ENCODE results near the gene MGMT.

MGMT gene

DNA sequence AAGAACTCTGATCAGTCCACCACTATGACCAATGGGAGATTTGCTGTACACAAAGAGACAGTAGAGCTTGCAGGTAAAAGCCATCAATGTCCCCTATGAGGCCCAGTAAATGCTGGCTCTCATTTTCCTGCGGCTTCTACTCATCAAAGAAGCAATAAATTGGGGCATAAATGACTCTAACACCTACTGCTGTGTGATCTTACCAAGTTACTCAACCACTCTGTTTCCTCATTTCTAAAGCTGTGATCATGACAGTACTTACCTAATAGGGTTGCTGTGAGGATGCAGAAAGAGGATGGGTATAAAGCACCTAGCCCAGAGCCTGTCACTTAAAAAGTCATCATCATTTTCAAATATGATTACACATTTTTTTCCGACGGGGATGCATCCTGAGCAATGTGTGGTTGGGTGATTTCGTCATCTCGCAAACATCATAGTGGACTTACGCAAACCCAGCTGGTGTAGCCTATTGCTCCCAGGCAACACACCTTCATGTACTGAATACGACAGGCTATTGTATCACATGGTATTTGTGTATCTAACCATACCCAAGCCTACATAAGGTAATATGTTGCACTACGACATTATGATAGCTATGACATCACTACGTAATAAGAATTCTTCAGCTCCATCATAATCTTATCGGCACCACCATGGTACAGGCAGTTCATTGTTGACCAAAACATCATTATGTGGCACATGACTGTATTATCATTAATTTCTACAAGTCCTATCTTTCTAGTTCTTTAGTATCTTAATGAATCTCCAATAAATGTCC is 7.1 kb upstream of the MGMT start:
- DNase-seq, result no peak

DNA sequence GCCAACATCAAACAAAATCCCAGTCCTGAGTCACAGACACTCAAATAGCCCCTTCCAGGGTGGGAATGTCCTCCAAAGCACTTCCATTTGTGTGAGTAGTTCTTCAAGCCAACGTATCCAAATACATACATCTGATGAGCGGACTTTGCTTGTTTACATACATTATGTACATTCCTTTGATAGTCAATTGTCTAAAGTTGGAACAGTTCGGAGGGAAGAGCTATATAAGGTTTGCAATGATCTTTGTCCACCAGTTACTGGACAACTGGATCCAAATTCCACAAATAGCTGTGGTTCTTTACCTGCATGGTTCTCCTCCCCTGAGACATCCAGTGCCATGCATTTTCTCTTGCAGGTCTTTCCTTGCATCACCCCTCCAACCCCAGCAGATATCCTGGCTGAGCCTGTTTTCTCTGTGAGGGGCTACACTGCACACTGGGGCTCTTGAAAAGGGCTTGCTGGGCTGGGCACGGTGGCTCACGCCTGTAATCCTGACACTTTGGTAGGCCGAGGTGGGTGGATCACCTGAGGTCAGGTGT is 4.7 kb upstream of the MGMT start:
- DNase-seq, result no peak

DNA sequence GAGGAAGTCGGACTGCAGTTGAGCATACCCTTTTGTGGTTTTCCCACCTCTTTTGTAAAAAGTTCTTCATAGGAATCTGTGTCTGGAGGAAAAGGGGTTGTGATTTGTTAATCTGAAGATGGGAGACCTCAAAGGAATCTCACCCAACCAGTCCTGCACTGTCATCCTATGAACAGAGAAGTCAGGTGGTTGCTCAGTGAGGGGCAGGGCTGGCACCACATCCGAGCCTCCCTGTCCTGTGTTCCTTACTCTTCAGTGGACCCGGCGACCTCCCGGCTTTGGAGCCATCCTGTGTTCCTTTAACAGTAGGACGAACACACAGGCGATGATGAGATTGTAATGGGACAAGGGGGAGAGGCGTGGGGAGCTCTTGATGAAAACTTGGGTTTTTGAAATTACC is 2.8 kb upstream of the MGMT start:
- DNase-seq, result no peak

DNA sequence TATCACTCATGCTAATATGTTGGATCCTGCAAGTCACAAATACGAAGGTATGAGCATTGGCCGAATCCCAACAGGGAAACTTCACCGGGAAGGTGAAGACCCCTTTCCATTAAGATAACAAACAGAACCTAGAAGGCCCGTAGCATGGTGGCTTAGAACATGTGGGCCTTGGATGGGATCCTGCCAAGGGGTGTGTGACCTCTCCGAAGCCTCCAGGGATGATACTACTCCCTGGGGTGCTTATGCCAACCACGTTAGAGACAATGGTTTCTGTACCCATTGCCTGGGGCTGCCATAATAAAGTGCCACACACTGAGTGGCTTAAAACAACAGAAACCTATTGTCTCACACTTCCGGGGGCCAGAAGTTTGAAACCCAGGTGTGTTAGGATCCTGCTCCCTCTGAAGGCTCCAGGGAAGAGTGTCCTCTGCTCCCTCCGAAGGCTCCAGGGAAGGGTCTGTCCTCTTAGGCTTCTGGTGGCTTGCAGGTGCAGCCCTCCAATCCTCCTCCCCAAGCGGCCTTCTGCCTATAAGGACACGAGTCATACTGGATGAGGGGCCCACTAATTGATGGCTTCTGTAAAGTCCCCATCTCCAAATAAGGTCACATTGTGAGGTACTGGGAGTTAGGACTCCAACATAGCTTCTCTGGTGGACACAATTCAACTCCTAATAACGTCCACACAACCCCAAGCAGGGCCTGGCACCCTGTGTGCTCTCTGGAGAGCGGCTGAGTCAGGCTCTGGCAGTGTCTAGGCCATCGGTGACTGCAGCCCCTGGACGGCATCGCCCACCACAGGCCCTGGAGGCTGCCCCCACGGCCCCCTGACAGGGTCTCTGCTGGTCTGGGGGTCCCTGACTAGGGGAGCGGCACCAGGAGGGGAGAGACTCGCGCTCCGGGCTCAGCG is 992 bp upstream of the MGMT start:
- no peak for DNase-seq

DNA sequence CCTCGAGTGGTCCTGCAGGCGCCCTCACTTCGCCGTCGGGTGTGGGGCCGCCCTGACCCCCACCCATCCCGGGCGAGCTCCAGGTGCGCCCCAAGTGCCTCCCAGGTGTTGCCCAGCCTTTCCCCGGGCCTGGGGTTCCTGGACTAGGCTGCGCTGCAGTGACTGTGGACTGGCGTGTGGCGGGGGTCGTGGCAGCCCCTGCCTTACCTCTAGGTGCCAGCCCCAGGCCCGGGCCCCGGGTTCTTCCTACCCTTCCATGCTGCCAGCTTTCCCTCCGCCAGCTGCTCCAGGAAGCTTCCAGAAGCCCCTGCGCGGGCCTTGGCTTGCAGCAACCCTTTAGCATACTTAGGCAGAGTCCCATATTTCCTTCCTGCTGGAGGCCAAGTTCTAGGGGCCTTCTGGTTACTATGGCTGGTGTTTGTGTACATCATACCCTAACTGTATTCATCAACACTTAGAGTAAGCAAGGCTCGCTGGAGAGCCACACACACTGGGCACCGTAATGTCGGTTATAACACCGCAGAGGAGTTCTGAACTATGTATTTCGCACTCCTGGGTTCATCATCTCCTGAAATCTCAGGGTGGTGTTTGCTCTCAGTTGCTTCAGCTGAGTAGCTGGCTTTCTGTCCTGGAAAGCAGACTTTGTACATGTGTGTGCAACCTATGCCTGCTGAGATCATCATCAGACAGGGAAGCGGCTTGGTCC is 471 bp downstream of the MGMT start:
- DNase-seq, result no peak

DNA sequence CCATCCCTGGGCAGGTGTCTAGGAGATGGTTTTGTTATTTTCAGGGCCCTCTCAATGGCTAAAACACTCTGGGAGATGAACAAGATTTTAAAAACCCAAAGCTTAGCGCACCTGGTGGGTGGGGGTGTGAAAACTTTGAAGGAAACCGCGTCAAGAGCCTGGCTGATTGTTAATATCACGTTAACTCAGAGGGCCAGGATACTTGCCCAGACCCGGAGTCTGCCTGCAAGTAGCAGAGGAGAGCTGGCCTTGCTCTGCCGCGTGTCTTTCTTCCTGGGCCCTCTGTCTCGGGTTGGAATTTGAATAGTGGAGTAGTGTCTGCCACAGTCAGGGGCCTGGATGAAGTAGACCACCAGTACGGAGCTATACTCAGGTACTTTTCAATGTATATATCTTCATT is 1.1 kb downstream of the MGMT start:
- DNase-seq, result no peak

DNA sequence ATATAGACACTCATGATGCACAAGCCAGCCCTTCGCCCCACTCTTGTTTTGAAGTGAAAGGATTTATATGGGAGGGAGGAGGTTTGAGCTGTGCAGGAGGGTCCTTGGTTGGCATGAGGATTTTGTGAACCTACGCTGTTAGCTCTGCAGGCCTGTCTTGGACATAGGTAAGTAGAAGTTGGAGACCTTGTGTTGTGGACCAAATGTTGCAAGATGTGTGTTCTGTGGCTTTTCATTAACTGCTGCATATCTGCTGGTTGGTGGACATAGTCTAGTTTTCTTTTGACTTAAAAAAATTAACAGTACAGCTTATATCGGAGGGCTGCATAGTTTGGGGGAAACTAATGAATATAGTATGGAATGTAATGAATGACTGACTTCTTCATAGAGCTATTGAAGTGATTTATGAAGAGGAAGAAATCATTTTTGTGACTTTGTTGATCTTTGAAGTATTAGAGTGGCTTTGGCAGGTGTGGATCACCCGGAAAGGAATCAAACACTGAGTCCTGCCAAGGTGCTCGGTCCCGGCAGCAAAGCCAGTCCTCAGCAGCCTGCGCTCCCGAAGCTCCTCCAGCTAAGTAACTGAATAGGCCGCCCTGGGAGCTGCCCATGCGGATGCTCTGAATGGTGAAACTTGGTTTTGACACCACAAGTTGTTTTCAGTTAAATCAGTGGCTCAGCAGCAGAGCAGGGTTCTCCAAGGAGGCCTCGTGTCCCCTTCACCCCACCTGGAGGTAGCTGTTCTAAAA is 3.2 kb downstream of the MGMT start:
- no peak for DNase-seq

DNA sequence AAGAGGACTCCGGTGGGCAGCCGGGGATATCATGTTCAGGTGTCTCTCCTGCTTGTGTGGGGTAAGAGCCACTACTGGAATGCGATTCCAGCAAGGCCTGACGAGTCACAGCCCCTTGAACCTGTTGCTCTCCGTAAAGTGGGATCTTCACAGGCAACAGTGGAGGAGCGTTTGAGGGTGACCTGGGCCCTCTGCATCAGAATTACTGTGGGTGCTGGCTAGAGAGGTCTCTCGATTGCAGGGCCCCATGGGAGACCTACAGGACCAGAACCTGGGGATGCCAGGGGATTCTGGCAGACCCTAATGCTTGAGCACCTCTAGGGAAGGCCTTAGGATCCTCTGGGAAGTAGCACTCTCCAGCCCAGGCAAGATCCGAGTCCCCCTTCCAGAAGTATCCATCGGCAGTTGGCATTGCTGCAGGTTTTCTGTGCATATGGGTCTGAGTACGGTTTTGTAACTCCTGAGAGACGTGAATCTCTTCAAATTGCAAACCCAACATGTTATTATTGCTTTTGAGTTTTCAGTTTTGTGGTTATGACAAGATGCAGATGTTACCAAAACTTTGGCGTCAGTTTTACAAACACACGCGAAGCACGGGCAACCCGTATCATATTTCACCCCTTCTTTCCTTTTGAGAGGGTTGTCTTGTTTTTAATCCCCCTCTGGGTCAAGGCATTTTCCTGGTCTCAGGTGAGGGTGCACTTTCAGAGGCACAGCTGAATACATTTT is 4.6 kb downstream of the MGMT start:
- no peak for DNase-seq

DNA sequence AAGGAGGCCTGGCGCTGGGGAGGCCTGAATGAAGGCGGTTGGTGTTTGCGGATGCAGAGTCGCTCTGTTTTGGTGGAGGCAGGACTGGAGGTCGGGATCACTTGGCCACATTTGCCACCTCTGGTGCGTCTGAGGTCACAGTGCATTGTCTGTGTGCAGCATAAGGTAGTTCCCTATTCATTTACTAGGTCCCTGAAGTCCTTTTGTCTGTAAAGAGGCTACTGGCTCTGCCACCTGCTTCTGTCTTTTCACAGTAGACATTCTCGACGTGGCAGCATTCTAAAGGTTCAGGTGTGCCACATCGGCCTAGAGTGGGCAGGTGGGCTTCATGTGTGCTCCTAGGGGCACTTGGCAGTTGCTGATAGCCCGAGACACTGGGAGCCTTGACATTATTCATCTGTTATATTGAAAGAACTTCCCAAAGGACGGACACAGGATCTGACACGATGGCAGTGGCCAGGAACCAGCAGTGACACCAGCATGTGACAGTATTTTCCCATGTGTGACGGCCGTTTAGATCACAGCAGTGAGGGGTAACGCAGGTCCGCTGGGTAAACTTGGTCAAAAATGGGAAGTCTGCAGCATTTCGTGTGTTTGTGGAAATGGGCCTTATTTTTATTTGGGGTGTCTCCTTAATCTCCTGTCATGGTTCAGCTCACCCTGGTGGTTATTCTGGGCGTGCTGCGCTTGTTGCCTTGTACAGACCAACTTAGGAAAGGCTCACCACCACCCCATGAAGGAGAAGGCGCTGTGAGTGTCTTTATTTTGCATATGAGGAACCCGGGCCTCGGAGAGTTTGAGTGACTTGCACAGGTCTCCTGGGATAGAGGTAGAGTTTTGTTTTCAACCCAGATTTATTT is 5.9 kb downstream of the MGMT start:
- no peak for DNase-seq

DNA sequence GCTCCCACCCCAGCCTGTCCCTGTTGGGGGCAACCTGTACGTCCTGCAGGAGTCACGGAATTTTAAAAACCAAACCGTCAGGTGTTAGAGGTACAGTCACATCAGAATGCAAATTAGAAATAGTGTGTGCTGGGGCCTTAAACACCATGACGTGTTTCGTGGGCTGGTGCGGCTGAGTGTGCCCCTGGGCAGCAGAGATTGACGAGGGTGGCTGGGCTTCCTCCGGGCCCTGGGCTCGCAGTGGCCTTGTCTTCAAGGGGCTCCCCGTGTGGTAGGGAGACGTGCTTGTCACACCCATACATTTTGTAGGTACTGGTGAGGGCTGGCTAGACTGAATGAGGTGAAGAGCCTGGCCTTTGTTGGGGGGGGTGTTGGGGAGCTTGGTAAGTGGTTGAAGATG is 7.6 kb downstream of the MGMT start:
- no peak for DNase-seq

DNA sequence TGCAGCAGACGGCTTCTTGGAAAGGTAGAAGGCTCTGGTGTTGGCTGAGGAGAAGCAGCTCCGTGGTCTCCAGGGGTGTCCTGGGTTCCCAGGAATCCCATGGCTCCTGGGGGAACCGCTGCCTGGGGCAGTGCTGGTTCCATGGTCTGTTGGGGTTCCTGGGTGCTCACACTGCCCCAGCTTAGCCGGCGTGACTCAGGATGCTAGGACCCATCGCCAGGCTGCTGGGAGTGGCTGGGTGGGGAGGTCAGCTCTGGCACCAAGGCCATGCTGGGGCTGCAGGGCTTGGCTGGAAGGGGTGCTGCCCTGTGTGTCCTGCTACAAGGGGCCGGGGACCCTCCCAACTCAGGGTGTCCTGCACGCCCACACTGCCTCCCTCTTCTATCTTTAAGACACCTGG is 9.4 kb downstream of the MGMT start:
- no peak for DNase-seq

DNA sequence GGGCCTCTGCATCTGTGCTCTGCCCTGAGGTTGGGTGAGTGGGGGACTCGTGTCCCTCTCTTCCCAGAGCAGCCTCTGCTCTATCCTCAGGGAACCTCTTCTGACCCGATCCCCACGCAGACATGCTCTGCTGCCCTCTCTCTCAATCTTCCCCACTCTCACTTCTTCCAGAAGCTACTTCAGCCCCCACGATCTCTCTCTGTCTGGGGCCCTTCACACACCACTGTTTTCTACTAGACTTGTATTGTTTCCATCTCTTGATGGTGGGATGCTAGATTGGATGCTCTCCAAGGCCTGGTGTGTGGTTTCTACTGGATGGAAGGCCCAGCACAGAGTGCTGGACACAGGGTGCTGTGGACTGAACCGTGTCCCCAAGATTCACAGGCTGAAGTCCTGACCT is 10.0 kb downstream of the MGMT start:
- DNase-seq, result no peak

DNA sequence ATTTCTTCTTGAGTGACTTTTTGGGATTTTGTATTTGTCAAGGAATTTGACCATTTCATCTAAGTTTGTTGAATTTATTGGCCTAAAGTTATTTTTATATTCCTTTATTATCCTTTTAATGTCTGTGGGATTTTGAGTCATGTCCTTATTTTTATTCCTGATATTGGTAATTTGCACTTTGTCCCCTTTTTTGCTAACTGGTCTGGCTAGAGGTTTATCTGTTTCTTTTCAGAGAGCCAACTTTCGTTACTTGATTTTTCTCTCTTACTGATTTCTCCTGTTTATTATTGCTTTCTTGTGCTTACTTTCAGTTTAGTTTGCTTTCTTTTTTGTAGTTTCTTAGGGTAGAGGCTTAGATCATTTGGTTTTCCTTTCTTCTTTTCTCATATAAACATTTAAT is 14.6 kb downstream of the MGMT start:
- no peak for DNase-seq

DNA sequence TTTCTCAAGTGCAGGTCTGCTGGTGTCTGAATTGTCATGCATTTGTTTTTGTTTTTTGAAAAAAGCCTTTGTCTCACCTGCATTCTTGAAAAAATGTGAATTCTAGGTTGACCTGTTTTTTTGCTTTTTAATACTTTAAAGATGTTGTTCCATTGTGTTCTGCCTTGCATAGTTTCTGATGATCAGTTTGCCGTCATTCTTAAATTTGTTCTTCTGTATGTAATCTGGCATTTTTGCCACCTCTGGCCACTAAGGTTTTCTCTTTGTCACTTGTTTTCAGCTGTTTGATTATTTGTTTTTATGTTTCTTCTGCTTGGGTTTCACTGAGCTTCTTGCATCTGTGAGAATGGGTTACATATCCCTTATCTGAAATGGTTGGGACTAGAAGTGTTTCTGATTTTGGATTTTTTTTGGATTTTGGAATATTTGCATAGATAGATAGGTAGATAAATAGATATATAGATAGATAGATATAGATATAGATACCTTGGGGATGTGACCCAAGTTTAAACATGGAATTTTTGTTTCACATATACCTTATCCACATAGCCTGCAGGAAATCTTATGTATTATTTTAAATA is 16.5 kb downstream of the MGMT start:
- DNase-seq, result no peak

DNA sequence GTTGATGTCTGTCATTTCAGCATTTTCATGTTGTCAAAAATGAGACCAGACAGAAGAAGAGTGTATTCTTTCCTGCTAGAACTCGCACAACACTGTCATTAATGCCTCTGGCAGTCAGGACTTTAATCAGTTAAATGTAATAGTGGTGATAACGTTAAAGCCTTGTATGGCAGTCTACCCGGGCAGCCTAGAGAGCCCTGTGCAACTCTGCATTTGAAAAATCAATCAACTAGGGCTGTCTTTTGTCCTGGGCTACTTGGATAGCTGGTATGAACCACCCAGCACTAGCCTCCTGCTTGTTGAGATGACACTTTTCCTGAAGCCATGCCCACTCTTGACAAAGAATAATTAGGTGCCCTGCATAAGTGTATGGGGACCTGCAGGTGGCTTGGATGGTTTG is 19.8 kb downstream of the MGMT start:
- DNase-seq, result no peak

DNA sequence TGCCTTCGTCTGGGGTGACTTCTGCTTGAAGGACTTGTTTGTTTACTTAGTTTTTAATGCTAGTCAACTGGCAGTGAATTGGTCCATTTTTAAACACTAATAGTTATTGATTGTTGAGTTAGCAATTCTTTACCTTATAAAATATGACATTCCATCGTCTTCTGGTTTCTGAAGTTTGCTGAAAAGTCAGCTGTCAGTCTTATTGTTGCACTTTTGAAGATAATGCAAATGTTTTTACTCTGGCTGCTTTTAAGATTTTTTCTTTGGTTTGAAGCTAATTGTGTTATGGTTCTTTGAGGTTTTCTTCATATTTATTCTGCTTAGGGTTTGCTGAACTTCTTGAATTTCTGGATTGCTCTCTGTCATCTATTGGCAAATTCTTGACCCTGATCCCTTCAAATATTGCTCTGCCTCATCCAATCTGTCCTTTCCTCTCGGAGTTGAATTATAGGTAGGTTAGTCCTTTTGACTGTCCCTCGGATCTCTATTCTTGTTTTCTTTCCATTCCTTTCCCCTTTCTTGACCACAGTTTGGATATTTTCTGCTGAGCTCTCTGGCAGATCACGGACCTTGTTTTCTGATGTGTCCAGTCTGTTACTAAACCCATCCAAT is 24.2 kb downstream of the MGMT start:
- no peak for DNase-seq

DNA sequence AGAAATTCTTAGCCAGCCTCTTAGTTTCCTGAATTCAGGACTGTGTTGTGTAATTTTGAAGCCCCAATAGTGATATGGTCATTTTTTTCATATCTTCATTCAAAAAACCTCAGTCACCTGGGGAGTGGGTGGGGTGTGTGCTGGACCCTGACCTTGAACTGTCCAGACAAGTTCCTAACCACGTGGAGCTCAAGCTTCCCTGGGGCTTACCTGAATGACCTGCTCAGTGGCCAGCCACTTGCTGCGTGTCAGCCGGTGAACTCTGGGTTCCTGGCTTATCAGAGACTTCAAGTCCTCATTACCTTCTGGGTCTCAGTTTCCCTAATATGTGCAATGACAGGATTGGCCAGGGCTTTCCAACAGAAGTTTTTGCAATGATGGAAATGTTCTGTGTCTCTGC is 27.1 kb downstream of the MGMT start:
- DNase-seq, result no peak

DNA sequence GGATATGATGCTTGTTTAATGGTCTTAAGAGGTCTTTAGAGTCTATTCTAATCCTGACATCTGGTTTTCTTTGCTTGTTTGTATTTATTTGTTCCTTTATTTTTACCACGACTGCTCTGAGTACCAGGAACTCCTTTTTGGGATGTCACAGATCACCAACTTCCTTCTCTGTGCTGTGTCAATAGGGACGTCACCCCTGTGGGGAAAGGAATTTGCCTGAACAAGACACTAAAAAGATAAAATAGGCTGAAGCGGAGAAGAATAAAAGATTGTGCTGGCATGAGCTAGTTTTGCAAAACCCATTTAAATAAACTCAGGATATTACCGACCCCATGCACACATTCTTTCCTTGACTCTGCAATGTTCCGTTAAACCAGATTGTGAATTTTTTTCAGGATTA is 27.7 kb downstream of the MGMT start:
- DNase-seq, result no peak

DNA sequence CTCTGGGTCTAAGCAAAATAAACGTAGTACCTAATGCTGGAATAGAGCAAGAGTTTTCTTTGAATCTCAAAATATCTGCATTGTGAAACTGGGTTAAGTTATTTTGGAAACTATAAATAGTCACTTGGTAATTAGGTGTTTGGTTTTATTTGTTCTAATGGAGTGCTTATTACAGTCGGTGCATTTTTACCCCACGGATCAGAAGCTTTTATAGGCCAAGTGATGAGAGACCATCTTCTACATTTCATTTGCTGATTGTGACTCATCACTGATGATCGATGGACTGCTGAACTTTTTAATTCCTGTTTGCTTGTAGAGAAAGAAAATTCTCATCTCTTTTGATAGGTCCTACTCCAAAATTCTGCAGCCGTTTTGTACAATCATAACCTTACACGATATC is 28.2 kb downstream of the MGMT start:
- no peak for DNase-seq

DNA sequence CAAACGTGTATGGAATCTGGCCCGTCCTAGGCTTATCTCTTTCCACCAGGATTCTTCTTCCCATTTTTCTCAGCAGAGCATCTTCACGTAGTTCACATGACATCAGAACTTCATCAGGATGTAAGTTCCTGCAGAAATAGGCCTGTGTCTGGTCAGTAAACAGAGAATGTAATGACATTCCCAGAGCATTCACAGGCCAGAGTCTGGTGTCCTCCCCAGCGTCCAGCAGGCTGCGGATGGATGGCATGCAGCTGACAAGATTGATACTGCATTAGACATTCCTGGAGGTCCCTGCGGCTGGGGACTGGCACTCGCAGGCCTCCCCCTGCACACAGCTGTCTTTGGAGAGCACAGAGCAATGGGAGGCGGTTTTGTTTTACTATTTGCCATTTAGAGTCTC is 28.7 kb downstream of the MGMT start:
- no peak for DNase-seq
